GM19468 (cell line): ENCODE data around the gene DNAJC8.
A peak's percentile ranks its signal among the peaks of the same experiment; 100 is the strongest.

Experiments used
- ATAC-seq: cut with Tn5 transposase; IDR thresholded peaks from one replicate; pipeline ENCODE4 v1.9.1; 2021; ENCODE audit warnings: mild to moderate bottlenecking, moderate library complexity, moderate number of reproducible peaks; ENCODE audit not compliant: unreplicated experiment; ENCODE audit errors: extremely low read depth

The DNAJC8 gene

GRCh38 chr1:28175955-28176485 lies 56.8 kb downstream of the DNAJC8 start:
- no peak for ATAC-seq

GRCh38 chr1:28173980-28174297 lies 58.9 kb downstream of the DNAJC8 start:
- ATAC-seq = no peak

GRCh38 chr1:28173151-28173979 lies 59.5 kb downstream of the DNAJC8 start:
- no peak for ATAC-seq

- ATAC-seq = peak; percentile 55
Measured at GRCh38 chr1:28172713-28173150, 60.1 kb downstream of the DNAJC8 start.

GRCh38 chr1:28171246-28171645 lies 61.6 kb downstream of the DNAJC8 start:
- no peak for ATAC-seq

- no peak for ATAC-seq
Measured at GRCh38 chr1:28170001-28170596, 62.7 kb downstream of the DNAJC8 start.

- no peak for ATAC-seq
Measured at GRCh38 chr1:28163496-28164161, 69.2 kb downstream of the DNAJC8 start.

- no peak for ATAC-seq
Measured at GRCh38 chr1:28162151-28162550, 70.7 kb downstream of the DNAJC8 start.

- no peak for ATAC-seq
Measured at GRCh38 chr1:28161751-28162150, 71.1 kb downstream of the DNAJC8 start.

GRCh38 chr1:28160782-28161266 lies 72.0 kb downstream of the DNAJC8 start:
- ATAC-seq = no peak

- ATAC-seq = no peak
Measured at GRCh38 chr1:28159680-28160079, 73.1 kb downstream of the DNAJC8 start.

- no peak for ATAC-seq
Measured at GRCh38 chr1:28159243-28159642, 73.6 kb downstream of the DNAJC8 start.

- ATAC-seq = no peak
Measured at GRCh38 chr1:28157894-28158293, 74.9 kb downstream of the DNAJC8 start.

- no peak for ATAC-seq
Measured at GRCh38 chr1:28156821-28157220, 76.0 kb downstream of the DNAJC8 start.

- no peak for ATAC-seq
Measured at GRCh38 chr1:28155628-28156027, 77.2 kb downstream of the DNAJC8 start.

GRCh38 chr1:28154078-28154594 lies 78.7 kb downstream of the DNAJC8 start:
- ATAC-seq = no peak
